ENCODE measurements around the gene SLC27A5.

DNA sequence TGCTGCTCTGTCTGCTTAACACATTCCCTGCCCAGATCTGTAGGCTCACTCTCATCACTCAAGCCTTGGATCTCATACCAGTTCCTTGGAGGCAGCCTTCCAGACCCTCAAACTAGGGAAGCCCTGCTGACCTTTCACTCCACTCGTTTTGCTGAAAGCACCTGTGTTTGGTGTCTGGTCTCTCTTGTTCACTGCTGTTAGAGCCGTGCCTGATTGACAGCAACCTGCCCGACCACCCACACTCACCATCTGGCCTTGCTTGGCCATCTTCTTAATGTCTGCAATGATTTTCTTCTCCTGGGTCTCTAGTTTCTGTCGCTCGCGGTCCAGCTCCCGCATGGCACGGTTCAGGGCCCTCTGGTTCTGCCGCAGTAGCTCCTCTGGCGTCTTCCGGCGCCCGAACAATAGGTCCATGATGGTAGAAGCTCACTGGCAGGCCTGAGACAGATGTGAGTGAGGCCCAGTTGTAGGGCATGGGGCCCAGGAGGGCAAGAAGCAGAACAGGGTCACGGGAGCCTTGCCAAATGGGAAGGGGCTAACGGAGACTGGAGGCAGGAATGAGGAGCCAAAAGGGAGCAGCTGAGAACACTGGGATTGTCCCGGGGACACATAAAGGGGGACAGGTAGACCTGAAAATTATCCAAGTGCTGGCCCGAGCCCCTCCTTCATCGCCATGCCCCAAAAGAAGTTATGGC, 42.2 kb upstream of the SLC27A5 start:
- TF ChIP-seq, protein P1, sequence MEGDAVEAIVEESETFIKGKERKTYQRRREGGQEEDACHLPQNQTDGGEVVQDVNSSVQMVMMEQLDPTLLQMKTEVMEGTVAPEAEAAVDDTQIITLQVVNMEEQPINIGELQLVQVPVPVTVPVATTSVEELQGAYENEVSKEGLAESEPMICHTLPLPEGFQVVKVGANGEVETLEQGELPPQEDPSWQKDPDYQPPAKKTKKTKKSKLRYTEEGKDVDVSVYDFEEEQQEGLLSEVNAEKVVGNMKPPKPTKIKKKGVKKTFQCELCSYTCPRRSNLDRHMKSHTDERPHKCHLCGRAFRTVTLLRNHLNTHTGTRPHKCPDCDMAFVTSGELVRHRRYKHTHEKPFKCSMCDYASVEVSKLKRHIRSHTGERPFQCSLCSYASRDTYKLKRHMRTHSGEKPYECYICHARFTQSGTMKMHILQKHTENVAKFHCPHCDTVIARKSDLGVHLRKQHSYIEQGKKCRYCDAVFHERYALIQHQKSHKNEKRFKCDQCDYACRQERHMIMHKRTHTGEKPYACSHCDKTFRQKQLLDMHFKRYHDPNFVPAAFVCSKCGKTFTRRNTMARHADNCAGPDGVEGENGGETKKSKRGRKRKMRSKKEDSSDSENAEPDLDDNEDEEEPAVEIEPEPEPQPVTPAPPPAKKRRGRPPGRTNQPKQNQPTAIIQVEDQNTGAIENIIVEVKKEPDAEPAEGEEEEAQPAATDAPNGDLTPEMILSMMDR (IDR thresholded peaks at IDR 0.05) = no peak
- no peak for TF ChIP-seq POLR2A (IDR thresholded peaks at IDR 0.05)

Measured in heart left ventricle (tissue), 13 donors.